ENCODE data around the gene VPS72. TPM values are rescaled to one million over a fixed set of nuclear protein-coding genes. Genes with fewer than 3 reads are reported as not detected.

The VPS72 gene
- total and polyA plus RNA-seq, 10 of the 15 experiments (the other 5 are each of a cell fraction or from before 2014, with no cell fraction given): 6.7 to 77.8 (median 58.1) TPM

- TF ChIP-seq BCL3 (IDR thresholded peaks at IDR 0.05; ENCODE audit: borderline replicate concordance, insufficient read depth, low read depth, low read length, poor library complexity, severe bottlenecking) (no peak), POLR2A (IDR thresholded peaks at IDR 0.05; ENCODE audit: low read depth, low read length) (no peak)
Observed at GRCh38 chr1:151184211-151184610, 5.8 kb downstream of the VPS72 start (continued).

GRCh38 chr1:151176514-151177045 lies 13.4 kb downstream of the VPS72 start:
- H3K9me3 ChIP-seq (replicated peaks; ENCODE audit: control insufficient read depth, insufficient read depth, low read length): no peaks in the 10 kb centered on the region
- no peak overlapping the region for H3K4me3 ChIP-seq
- H3K27ac ChIP-seq (ENCODE audit: control insufficient read depth, insufficient read depth): no peak overlapping the region
- no peak overlapping the region for H3K4me2 ChIP-seq (ENCODE audit: control insufficient read depth, insufficient read depth)
- CTCF ChIA-PET: interaction anchor here (1.0 to 2.7 kb wide), 3 partner anchors 20 to 77 kb away, joined by 3 to 11 read pairs (median 4); partner anchors contain the start of gene TNFAIP8L2
- DNase-seq (ENCODE audit: low read depth, low spot score): no peak
- peaks cover 13 to 19% of the 10 kb centered on the region in 2 experiments; a peak in 3 of 4 replicates for H3K36me3 ChIP-seq (ENCODE audit: control insufficient read depth in 2 of 2, insufficient read depth in 2 of 2, low read length in 1 of 2)
- RAD21 ChIA-PET (ENCODE audit: unreplicated experiment): interaction anchor here (1.0 kb wide), 1 partner anchor 13 kb away, joined by 3 read pairs; the partner anchor contains the start of gene VPS72
- H3K9ac ChIP-seq (ENCODE audit: control insufficient read depth, insufficient read depth, low read length): no peak overlapping the region
- SMC1A ChIA-PET (ENCODE audit: uncharacterized antibody, unreplicated experiment): interaction anchor here (0.7 to 1.2 kb wide), 4 partner anchors 15 to 579 kb away, joined by 3 to 5 read pairs (median 3); no protein-coding TSS in a partner anchor
- no peaks in the 10 kb centered on the region for H3K27me3 ChIP-seq (replicated peaks in 1 of 2; ENCODE audit: control insufficient read depth in 2 of 2, insufficient read depth in 2 of 2, low read length in 1 of 2)
- H3K4me1 ChIP-seq (ENCODE audit: control insufficient read depth, insufficient read depth, low read length): no peaks in the 10 kb centered on the region
- H4K20me1 ChIP-seq (ENCODE audit: control insufficient read depth, insufficient read depth): no peaks in the 10 kb centered on the region; the same call in 1 of the 2 replicates
- in situ Hi-C loops (cut with MboI): no loop called here
- POLR2A ChIA-PET: no interaction called here
- intact Hi-C loops (cut with micrococcal nuclease; ENCODE audit: unreplicated experiment): no loop called here
- BruUV-seq (replicated peaks): no TSS peak
- no peak for ATAC-seq
- H2AFZ ChIP-seq (ENCODE audit: control insufficient read depth, low read depth, low read length): no peak overlapping the region
- TF ChIP-seq ZNF207 (IDR thresholded peaks at IDR 0.05; ENCODE audit: borderline replicate concordance) (no peak), USF1 (IDR thresholded peaks at IDR 0.05; ENCODE audit: borderline replicate concordance, extremely low read length, insufficient read depth, low read depth, low read length) (no peak), BCL3 (IDR thresholded peaks at IDR 0.05; ENCODE audit: borderline replicate concordance, insufficient read depth, low read depth, low read length, poor library complexity, severe bottlenecking) (no peak), NFYA (IDR thresholded peaks at IDR 0.05; ENCODE audit: borderline replicate concordance, low read depth, low read length) (no peak)
- H3K79me2 ChIP-seq (ENCODE audit: control insufficient read depth, insufficient read depth, low read length): no peaks in the 10 kb centered on the region
- no peak for FAIRE-seq
- 97% methylated on average over 17 of the region's 17 CpGs for WGBS (ENCODE audit: insufficient coverage, insufficient replicate concordance, low lambda C conversion rate, missing lambda C conversion rate)
